Activated CD4-positive, alpha-beta T cell treated with anti-CD3 and anti-CD28 coated beads, Interleukin-2, amount 10 ng/mL, durations not matched to agents 24 days and 14 days (primary cell): ENCODE data around the gene EIF2AK3. TPM values are rescaled to one million over a fixed set of nuclear protein-coding genes. Genes with fewer than 3 reads are reported as not detected.
A peak's percentile ranks its signal among the peaks of the same experiment; 100 is the strongest.
"Not testable (repeated sequence)": the region's sequence is repeated elsewhere in the genome, so short reads cannot be mapped to it uniquely, and the experiment has no call there.

ENCODE experiments used
- DNase-seq: peaks from one replicate; pipeline ENCODE4 v3.0.0; 2022
- H3K27ac Mint-ChIP-seq: one replicate; pipeline ENCODE4 v1.8.0; 2022; ENCODE audit warnings: mild to moderate bottlenecking, mixed read lengths
- H3K27me3 Mint-ChIP-seq: one replicate; pipeline ENCODE4 v1.8.0; 2022; ENCODE audit warnings: mixed read lengths
- H3K36me3 Mint-ChIP-seq: one replicate; pipeline ENCODE4 v1.8.0; 2022; ENCODE audit warnings: low read depth, mild to moderate bottlenecking, mixed read lengths
- H3K4me1 Mint-ChIP-seq: one replicate; pipeline ENCODE4 v1.8.0; 2021; ENCODE audit warnings: mixed read lengths
- H3K4me3 Mint-ChIP-seq: one replicate; pipeline ENCODE4 v1.8.0; 2022; ENCODE audit warnings: mild to moderate bottlenecking, moderate library complexity, mixed read lengths
- H3K9me3 Mint-ChIP-seq: one replicate; pipeline ENCODE4 v1.8.0; 2021; ENCODE audit warnings: mixed read lengths
- intact Hi-C: fragments of 100-400 bp; cut with micrococcal nuclease; formaldehyde crosslinking; loops from one replicate; pipeline ENCODE4 v1.15.1; 2023
- total RNA-seq: library from RNA; stranded (reverse); gene quantifications from 2 replicates; pipeline ENCODE4 v1.2.3, GENCODE V29; 2022

Gene EIF2AK3
- total RNA-seq, 1 donor from 2014 or later, result 22.8 TPM

DNA sequence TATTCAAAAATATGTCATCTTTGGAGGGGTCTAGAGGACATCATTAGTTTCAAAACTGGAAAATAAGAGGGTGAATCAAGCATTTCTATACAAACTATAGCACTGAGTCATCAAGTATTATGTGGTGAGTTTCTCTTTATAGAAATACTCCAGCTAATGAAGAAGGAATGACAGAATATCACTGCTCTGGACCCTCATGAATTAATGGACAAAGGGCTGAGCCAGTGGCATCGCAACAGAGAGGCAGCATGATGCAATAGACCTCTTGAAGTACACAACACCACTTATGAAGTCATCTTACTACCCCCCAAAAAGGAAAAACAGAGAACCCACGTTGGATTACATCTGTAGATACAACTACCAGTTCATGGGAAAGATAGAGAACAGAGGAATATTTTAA is 27.4 kb upstream of the EIF2AK3 start:
- Mint-ChIP-seq H3K27ac (no peak overlapping the region), H3K36me3 (no peaks in the 10 kb centered on the region), H3K9me3 (no peaks in the 10 kb centered on the region), H3K4me3 (no peak overlapping the region), H3K27me3 (no peaks in the 10 kb centered on the region), H3K4me1 (no peaks in the 10 kb centered on the region)
- intact Hi-C loops, result no loop called here
- DNase-seq, result no peak

DNA sequence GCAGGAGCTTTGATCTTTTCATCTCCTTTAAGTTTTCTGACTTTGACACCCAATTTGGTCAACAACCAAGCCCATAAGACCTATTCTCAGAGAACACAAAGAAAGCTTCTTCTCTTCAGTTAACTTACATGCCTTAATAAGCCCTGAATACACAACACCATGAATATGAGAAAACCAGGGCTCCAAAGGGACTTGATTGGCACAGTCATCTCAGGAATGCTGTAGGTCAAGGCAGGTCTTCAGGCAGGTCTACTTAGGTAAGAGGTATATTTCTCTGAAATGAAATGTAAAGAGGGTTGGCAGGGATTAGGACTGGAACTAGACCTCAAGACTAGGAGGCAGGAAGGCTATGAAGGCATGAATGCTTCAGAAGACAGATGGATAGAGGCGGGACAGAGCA is 24.4 kb upstream of the EIF2AK3 start:
- Mint-ChIP-seq H3K36me3 (no peaks in the 10 kb centered on the region), H3K4me3 (no peak overlapping the region), H3K4me1 (no peaks in the 10 kb centered on the region), H3K27me3 (no peaks in the 10 kb centered on the region), H3K27ac (no peak overlapping the region), H3K9me3 (no peaks in the 10 kb centered on the region)
- no peak for DNase-seq
- intact Hi-C loops, result no loop called here

DNA sequence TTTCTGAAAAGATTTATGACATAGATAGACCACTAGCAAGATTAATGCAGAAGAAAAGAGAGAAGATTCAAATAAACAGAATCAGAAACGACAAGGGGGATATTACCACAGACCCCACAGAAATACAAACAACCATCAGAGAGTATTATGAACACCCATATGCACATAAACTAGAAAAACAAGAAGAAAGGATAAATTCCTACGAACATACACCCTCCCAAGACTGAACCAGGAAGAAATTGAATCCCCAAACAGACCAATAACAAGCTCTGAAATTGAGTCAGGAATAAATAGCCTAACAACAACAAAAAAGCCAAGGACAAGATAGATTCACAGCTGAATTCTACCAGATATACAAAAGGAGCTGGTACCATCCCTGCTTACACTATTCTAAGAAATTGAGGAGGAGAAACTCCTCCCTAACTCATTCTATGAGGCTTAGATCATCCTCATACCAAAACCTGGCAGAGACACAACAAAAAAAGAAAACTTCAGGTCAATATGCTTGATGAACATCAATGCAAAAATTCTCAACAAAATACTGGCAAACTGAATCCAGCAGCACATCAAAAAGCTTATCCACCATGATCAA is 18.1 kb upstream of the EIF2AK3 start:
- DNase-seq, intact Hi-C loops, H3K9me3 Mint-ChIP-seq, H3K27ac Mint-ChIP-seq, H3K36me3 Mint-ChIP-seq: not testable (repeated sequence)
- Mint-ChIP-seq H3K27me3 (peaks cover 11% of the 10 kb centered on the region), H3K4me1 (peaks cover 29% of the 10 kb centered on the region), H3K4me3 (peak overlapping the region; percentile 8)

DNA sequence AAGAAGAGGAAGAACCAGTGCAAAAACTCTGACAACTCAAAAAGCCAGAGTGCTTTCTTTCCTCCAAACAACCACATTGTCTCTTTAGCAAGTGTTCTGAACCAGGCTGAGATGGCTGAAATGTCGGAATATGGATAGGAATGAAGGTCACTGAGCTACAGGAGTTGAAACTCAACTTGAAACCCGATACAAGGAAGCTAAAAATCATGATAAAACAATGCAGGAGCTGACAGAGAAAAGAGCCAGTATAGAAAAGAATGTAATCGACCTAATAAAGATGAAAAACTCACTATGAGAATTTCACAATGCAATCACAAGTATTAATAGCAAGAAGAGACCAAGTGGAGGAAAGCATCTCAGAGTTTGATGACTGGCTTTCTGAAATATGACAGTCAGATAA is 15.0 kb upstream of the EIF2AK3 start:
- intact Hi-C loops, result no loop called here
- DNase-seq, result no peak
- Mint-ChIP-seq H3K4me3 (no peak overlapping the region), H3K27me3 (peaks cover 11% of the 10 kb centered on the region), H3K9me3 (peaks cover 10% of the 10 kb centered on the region), H3K27ac (no peak overlapping the region), H3K36me3 (peaks cover 10% of the 10 kb centered on the region), H3K4me1 (peaks cover 55% of the 10 kb centered on the region)

DNA sequence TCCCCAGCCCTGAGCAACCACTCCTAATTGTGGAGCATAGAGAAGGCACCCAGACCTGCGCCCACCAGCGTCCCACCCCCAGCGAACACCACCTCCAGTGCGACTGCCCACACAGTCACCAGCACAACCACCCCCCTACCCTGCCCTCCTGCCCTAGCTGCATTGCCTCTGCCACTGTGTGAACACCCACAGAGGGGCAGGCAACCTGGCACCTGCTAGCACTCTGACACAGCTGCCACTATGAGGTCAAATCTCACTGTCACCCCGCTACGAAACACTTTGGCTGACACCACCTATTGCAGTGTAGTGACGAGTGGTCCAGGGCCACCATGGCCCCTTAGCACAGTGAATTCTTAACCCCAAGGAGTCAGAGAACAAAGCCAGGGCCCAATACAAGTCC is 14.1 kb upstream of the EIF2AK3 start:
- Mint-ChIP-seq H3K27me3 (peaks cover 10% of the 10 kb centered on the region), H3K4me1 (peaks cover 58% of the 10 kb centered on the region), H3K27ac (peak overlapping the region; percentile 45), H3K9me3 (peaks cover 10% of the 10 kb centered on the region), H3K36me3 (peaks cover 10% of the 10 kb centered on the region), H3K4me3 (no peak overlapping the region)
- intact Hi-C loops, result no loop called here
- no peak for DNase-seq

DNA sequence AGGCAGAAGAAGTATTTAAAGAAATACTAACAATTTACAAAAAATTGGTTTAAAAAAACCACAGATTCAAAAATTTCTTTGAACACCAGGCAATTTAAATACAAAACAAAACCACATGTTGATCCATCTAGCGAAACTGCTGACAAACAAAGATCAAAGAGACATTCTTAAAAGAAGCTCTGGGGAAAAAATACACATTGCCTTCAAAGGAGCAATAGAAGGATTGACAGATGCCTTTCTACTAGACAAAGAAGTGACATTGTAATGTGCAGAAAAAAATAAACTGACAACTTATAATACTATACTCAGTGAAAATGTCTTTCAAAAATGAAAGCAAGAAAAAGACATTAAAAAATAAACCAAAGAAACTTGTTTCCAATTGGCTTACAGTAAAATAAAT is 12.6 kb upstream of the EIF2AK3 start:
- intact Hi-C loops, result loop anchor here (2.0 kb wide), 2 partner anchors 39 to 51 kb away; partner anchors contain the start of gene RPIA
- H3K27ac Mint-ChIP-seq, result peak overlapping the region; percentile 86
- peaks cover 10% of the 10 kb centered on the region for H3K36me3 Mint-ChIP-seq
- no peaks in the 10 kb centered on the region for H3K27me3 Mint-ChIP-seq
- no peak for DNase-seq
- H3K9me3 Mint-ChIP-seq, result peaks cover 15% of the 10 kb centered on the region
- H3K4me1 Mint-ChIP-seq, result peaks cover 52% of the 10 kb centered on the region
- H3K4me3 Mint-ChIP-seq, result peak overlapping the region; percentile 27

DNA sequence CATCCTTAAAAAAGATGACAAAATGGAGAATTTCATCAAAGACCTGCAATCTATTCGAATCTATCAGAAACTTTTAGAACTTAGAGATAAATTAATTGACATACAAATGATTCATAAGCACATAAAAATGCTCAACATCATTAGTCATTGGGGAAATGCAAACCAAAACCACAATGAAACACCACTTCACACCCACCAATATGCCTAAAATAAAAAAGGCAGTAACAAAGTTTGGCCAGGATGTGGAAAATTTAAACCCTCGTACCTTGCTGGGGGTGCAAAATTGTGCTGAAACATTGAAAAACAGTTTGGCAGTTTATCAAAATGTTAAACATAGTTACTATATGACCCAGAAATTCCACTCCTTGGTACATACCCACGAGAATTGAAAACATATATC is 11.5 kb upstream of the EIF2AK3 start:
- DNase-seq, result peak; percentile 76
- peaks cover 44% of the 10 kb centered on the region for H3K4me1 Mint-ChIP-seq
- peaks cover 10% of the 10 kb centered on the region for H3K36me3 Mint-ChIP-seq
- peaks cover 15% of the 10 kb centered on the region for H3K9me3 Mint-ChIP-seq
- intact Hi-C loops, result loop anchor here (1.0 to 2.0 kb wide), 3 partner anchors 11 to 52 kb away; partner anchors contain the start of genes EIF2AK3 and RPIA
- peak overlapping the region; percentile 48 for H3K4me3 Mint-ChIP-seq
- no peaks in the 10 kb centered on the region for H3K27me3 Mint-ChIP-seq
- peak overlapping the region; percentile 86 for H3K27ac Mint-ChIP-seq

DNA sequence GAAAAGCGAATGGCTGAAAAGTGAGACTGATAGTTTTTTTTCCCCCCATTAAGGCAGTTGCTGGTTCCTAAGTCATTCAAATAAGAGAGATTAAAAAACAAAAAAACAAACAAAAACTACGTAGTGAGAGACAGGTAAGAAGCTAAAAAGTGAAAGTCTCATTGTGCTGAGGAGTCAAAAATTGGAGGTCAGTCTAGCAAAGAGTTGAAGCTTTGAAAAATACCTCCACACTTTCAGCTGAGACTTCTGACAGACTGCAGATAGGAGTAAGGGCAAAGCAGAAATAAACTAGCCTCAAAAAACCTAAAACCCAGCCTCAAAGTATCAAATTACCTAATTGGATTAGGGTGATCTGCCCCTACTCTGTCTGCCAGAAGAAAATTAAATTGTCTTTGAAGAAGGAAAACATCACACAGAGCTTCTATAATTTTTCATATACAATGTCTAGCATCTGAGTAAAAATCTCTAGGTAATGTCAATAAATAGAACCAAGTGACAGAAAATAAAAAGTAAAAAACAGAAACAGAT is 10.9 kb upstream of the EIF2AK3 start:
- H3K27me3 Mint-ChIP-seq, result no peaks in the 10 kb centered on the region
- H3K9me3 Mint-ChIP-seq, result peaks cover 15% of the 10 kb centered on the region
- H3K36me3 Mint-ChIP-seq, result peaks cover 10% of the 10 kb centered on the region
- DNase-seq, result no peak
- peaks cover 44% of the 10 kb centered on the region for H3K4me1 Mint-ChIP-seq
- intact Hi-C loops, result loop anchor here (1.0 to 2.0 kb wide), 3 partner anchors 11 to 53 kb away; partner anchors contain the start of genes EIF2AK3 and RPIA
- H3K27ac Mint-ChIP-seq, result peak overlapping the region; percentile 74
- peak overlapping the region; percentile 28 for H3K4me3 Mint-ChIP-seq

DNA sequence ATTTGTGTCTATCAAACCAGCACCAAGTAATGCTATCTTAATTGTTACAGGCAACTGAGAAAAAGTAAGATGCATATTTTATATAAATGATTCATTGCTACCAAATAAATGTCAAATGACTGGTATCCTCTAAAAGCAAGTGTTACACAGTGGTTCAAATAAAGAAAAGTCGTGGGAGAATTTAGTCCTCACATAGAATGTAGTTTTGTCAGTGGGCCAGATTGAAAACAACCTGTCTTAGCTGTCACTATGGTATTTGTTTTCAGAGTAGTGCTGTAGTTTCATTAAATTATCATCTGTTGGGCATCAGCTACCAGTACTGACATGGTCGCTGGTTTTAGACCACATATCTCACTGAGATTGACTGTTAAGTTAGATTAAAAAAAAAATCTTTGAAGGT is 10.2 kb upstream of the EIF2AK3 start:
- peaks cover 40% of the 10 kb centered on the region for H3K4me1 Mint-ChIP-seq
- no peak for DNase-seq
- intact Hi-C loops, result no loop called here
- peaks cover 10% of the 10 kb centered on the region for H3K36me3 Mint-ChIP-seq
- no peak overlapping the region for H3K4me3 Mint-ChIP-seq
- no peaks in the 10 kb centered on the region for H3K27me3 Mint-ChIP-seq
- peak overlapping the region; percentile 74 for H3K27ac Mint-ChIP-seq
- peaks cover 15% of the 10 kb centered on the region for H3K9me3 Mint-ChIP-seq

DNA sequence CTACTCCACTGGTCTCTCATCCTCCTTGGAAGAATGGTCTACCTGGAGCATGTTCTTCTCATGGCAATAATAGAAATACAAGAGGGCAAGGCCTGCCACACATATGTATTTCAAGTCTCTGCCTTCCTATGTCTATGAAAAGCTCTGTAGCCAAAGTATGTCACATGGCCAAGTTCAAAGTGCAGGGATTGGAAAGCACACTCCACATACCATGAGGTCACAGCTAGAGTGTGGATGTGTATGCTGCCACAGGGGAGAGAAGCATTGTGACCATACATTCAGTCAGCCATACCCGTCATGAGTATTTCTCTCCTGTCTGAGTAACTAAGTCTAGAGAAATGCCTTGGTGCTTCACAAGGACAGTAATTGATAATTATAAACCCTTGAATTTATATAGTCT is 8.8 kb upstream of the EIF2AK3 start:
- H3K4me1 Mint-ChIP-seq, result peaks cover 38% of the 10 kb centered on the region
- no peaks in the 10 kb centered on the region for H3K27me3 Mint-ChIP-seq
- intact Hi-C loops, result no loop called here
- no peak for DNase-seq
- no peak overlapping the region for H3K27ac Mint-ChIP-seq
- peaks cover 15% of the 10 kb centered on the region for H3K9me3 Mint-ChIP-seq
- no peak overlapping the region for H3K4me3 Mint-ChIP-seq
- H3K36me3 Mint-ChIP-seq, result peaks cover 10% of the 10 kb centered on the region

DNA sequence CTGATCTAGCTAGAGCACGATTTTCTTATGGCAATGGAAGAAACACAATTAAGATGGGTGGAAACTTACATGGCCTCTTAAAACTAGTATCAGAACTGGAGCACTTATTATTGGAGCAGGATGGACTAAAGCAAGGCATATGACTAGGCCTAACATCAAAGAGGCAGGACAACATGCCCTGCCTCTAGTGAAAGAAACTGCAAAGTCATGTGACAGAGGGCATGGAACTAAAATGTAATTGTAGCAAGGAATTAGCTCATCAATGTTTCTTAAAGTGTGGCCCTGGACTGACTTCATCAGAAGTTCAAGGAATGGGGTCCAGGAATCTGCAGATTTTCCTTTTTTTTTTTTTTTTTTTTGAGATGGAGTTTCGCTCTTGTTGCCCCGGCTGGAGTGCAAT is 5.3 kb upstream of the EIF2AK3 start:
- Mint-ChIP-seq H3K27me3 (no peaks in the 10 kb centered on the region), H3K4me3 (no peak overlapping the region), H3K9me3 (peaks cover 6% of the 10 kb centered on the region), H3K4me1 (peaks cover 21% of the 10 kb centered on the region), H3K36me3 (no peaks in the 10 kb centered on the region), H3K27ac (no peak overlapping the region)
- DNase-seq, result no peak
- intact Hi-C loops, result no loop called here

DNA sequence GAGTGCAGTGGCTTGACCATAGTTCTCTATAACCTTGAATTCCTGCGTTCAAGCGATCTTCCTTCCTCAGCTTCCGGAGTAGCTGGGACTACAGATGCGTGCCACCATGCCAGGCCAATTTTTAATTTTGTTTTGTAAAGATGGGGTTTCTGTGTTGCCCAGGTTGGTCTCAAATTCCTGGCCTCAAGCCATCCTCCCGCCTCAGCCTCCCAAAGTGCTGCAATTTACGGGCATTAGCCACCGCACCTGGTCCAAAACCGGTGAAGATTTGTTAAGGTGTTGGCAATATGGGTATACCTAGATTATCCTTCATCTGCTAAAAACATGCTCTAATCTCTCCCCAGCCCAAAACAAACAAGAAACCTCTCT is 1.3 kb upstream of the EIF2AK3 start:
- no peak overlapping the region for H3K4me3 Mint-ChIP-seq
- H3K36me3 Mint-ChIP-seq, result peaks cover 2% of the 10 kb centered on the region
- H3K9me3 Mint-ChIP-seq, result no peaks in the 10 kb centered on the region
- H3K27me3 Mint-ChIP-seq, result no peaks in the 10 kb centered on the region
- intact Hi-C loops, result loop anchor here (5.0 to 10.0 kb wide), 2 partner anchors 36 to 574 kb away; partner anchors contain the start of gene KRCC1
- peaks cover 13% of the 10 kb centered on the region for H3K4me1 Mint-ChIP-seq
- no peak for DNase-seq
- no peak overlapping the region for H3K27ac Mint-ChIP-seq

DNA sequence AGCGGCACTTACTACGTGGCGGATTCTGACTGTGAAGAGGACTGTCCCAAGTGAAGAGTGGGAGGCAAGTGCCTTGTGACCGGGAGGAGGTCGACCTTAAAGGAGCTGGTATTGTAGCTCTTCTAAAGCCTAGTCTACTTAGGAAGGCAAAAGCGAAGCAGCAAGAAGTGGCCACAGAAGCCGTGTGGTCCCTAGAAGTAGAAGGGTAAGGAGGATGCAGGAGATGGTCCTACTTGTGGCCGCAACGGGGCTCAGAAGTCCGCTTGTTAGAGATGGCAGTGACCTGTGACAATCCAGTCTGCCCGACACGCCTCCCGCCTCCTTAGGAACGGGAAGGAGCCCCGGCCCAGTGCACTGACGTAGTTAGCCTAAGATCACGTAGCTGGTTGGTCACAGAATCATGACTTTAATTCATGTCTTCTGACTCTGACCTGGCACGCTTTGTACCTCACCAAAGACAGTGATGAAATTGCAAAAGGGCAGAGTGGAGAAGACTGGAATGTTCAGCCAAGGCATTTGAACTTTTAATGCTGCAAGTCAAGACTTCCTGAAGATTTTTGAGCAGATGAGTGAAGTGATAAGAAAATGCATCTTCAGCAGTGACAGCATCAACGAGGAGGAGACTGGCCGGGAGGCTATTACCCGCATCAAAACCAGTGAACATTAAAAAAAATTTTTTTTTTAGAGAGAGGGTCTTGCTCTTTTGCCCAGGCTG is 749 bp upstream of the EIF2AK3 start:
- Mint-ChIP-seq H3K27me3 (no peaks in the 10 kb centered on the region), H3K27ac (no peak overlapping the region), H3K9me3 (no peaks in the 10 kb centered on the region), H3K4me3 (no peak overlapping the region), H3K36me3 (peaks cover 2% of the 10 kb centered on the region), H3K4me1 (peaks cover 13% of the 10 kb centered on the region)
- DNase-seq, result peak; percentile 95
- intact Hi-C loops, result loop anchor here (1.0 to 10.0 kb wide), 5 partner anchors 10 to 573 kb away; partner anchors contain the start of genes KRCC1 and RPIA
